GM19324 (cell line): ENCODE measurements around the gene MTA3.

Experiments
- ATAC-seq: cut with Tn5 transposase; IDR thresholded peaks from one replicate; pipeline ENCODE4 v1.9.1; 2021; ENCODE audit warnings: mild to moderate bottlenecking, moderate library complexity; ENCODE audit not compliant: unreplicated experiment, low FRiP score

The MTA3 gene

GRCh38 chr2:42755191-42755880 lies 186.9 kb downstream of the MTA3 start:
- ATAC-seq, result no peak

GRCh38 chr2:42756150-42756775 lies 187.8 kb downstream of the MTA3 start:
- ATAC-seq, result no peak

GRCh38 chr2:42756966-42757513 lies 188.6 kb downstream of the MTA3 start:
- ATAC-seq, result no peak

- ATAC-seq, result no peak
Observed at GRCh38 chr2:42757981-42758740, 189.7 kb downstream of the MTA3 start.

GRCh38 chr2:42758751-42759150 lies 190.3 kb downstream of the MTA3 start:
- ATAC-seq, result no peak

- ATAC-seq, result no peak
Observed at GRCh38 chr2:42761554-42761953, 193.1 kb downstream of the MTA3 start.

GRCh38 chr2:42762155-42762554 lies 193.7 kb downstream of the MTA3 start:
- ATAC-seq, result no peak

GRCh38 chr2:42762823-42763804 lies 194.7 kb downstream of the MTA3 start:
- no peak for ATAC-seq

- ATAC-seq, result no peak
Observed at GRCh38 chr2:42764096-42764495, 195.7 kb downstream of the MTA3 start, which contains the start of gene OXER1. TSS of gene OXER1 (minus strand) at chr2:42764135. CDS start at chr2:42764062, 73 bp downstream.

- ATAC-seq, result no peak
Observed at GRCh38 chr2:42764901-42765300, 196.5 kb downstream of the MTA3 start.

- no peak for ATAC-seq
Observed at GRCh38 chr2:42765686-42766085, 197.3 kb downstream of the MTA3 start.

- ATAC-seq, result no peak
Observed at GRCh38 chr2:42767080-42767898, 198.9 kb downstream of the MTA3 start.

GRCh38 chr2:42767899-42768705 lies 199.7 kb downstream of the MTA3 start:
- no peak for ATAC-seq

- ATAC-seq, result no peak
Observed at GRCh38 chr2:42768706-42769256, 200.3 kb downstream of the MTA3 start.

- no peak for ATAC-seq
Observed at GRCh38 chr2:42769583-42770287, 201.3 kb downstream of the MTA3 start.

- ATAC-seq, result no peak
Observed at GRCh38 chr2:42770288-42771131, 202.1 kb downstream of the MTA3 start.
